CD14-positive monocyte (primary cell): ENCODE results near the gene MYO16. TPM values are rescaled to one million over a fixed set of nuclear protein-coding genes. Genes with fewer than 3 reads are reported as not detected.

Source experiments
- DNase-seq, 3 donors: peaks; one replicate each; pipeline ENCODE4 v3.0.0-alpha.2; 2011 to 2022
- H2AFZ ChIP-seq: 2 replicates; pipeline ENCODE4 v1.6.0; 2012; ENCODE audit warnings: mild to moderate bottlenecking, low read depth, low read length, inconsistent platforms; ENCODE audit not compliant: insufficient read depth, poor library complexity, severe bottlenecking
- H3K27ac ChIP-seq, 2 donors: 1 replicate in 1 of 2; 2 replicates in 1 of 2; pipeline ENCODE4 v1.5.1; 2012 to 2013; ENCODE audit warnings: low read length in 2 of 2, control low read depth in 1 of 2, inconsistent platforms in 1 of 2, low read depth in 1 of 2, mild to moderate bottlenecking in 1 of 2
- H3K27me3 ChIP-seq, 2 donors: one replicate each; pipeline versions ENCODE4 v1.6.0 to v1.6.1; 2011 to 2013; ENCODE audit warnings: low read length in 2 of 2; ENCODE audit not compliant: control insufficient read depth in 2 of 2, insufficient read depth in 2 of 2
- H3K36me3 ChIP-seq, 2 donors: replicated peaks in 1 of 2; 1 replicate in 1 of 2; 2 replicates in 1 of 2; pipeline versions ENCODE4 v1.5.1 to v1.6.1; 2012 to 2013; ENCODE audit warnings: low read length in 2 of 2, control low read depth in 1 of 2, inconsistent platforms in 1 of 2, mild to moderate bottlenecking in 1 of 2; ENCODE audit not compliant: insufficient read depth in 2 of 2, control insufficient read depth in 1 of 2
- H3K4me1 ChIP-seq, 2 donors: 1 replicate in 1 of 2; 2 replicates in 1 of 2; pipeline versions ENCODE4 v1.5.1 to v1.6.1; 2012 to 2013; ENCODE audit warnings: low read length in 2 of 2, control low read depth in 1 of 2, inconsistent platforms in 1 of 2, mild to moderate bottlenecking in 1 of 2, moderate library complexity in 1 of 2; ENCODE audit not compliant: insufficient read depth in 2 of 2, control insufficient read depth in 1 of 2
- H3K4me2 ChIP-seq: replicated peaks from 2 replicates; pipeline ENCODE3; 2012; ENCODE audit warnings: low read length, moderate library complexity, mild to moderate bottlenecking; ENCODE audit not compliant: poor library complexity, severe bottlenecking; ENCODE audit errors: extremely low read depth
- H3K4me3 ChIP-seq, 3 experiments: fragments of 200-600 bp in 1 of 3; sonication (generic) in 1 of 3; replicated peaks in 1 of 3; 1 replicate in 2 of 3; 2 replicates in 1 of 3; pipeline ENCODE4 v1.5.1; 2011 to 2013; ENCODE audit warnings: low read length in 3 of 3, mild to moderate bottlenecking in 3 of 3, control low read depth in 2 of 3, low read depth in 2 of 3, inconsistent platforms in 1 of 3, moderate library complexity in 1 of 3
- H3K79me2 ChIP-seq: 2 replicates; pipeline ENCODE4 v1.6.0; 2012; ENCODE audit warnings: mild to moderate bottlenecking, control low read depth, inconsistent platforms, low read length, moderate library complexity; ENCODE audit not compliant: insufficient read depth
- H3K9ac ChIP-seq: 2 replicates; pipeline ENCODE4 v1.6.0; 2017; ENCODE audit warnings: low read length, mild to moderate bottlenecking; ENCODE audit not compliant: insufficient read depth, poor library complexity, severe bottlenecking
- H3K9me3 ChIP-seq, 2 donors: replicated peaks in 1 of 2; 1 replicate in 1 of 2; 2 replicates in 1 of 2; pipeline versions ENCODE4 v1.5.1 to v1.6.1; 2012 to 2013; ENCODE audit warnings: low read length in 2 of 2, control low read depth in 1 of 2; ENCODE audit not compliant: control insufficient read depth in 1 of 2, insufficient read depth in 1 of 2
- H4K20me1 ChIP-seq: 2 replicates; pipeline ENCODE4 v1.6.0; 2012; ENCODE audit warnings: mild to moderate bottlenecking, low read length, control low read depth, moderate library complexity; ENCODE audit not compliant: insufficient read depth
- H3K27ac Mint-ChIP-seq, 7 donors: one replicate each; pipeline ENCODE4 v1.8.0; 2020; ENCODE audit warnings: mild to moderate bottlenecking in 7 of 7, mixed read lengths in 7 of 7, moderate library complexity in 6 of 7, inconsistent platforms in 2 of 7
- H3K27me3 Mint-ChIP-seq, 3 donors: one replicate each; pipeline ENCODE4 v1.8.0; 2021 to 2022; ENCODE audit warnings: low read depth in 3 of 3, mild to moderate bottlenecking in 3 of 3, mixed read lengths in 3 of 3, moderate library complexity in 3 of 3, inconsistent platforms in 1 of 3
- H3K36me3 Mint-ChIP-seq, 2 donors: one replicate each; pipeline ENCODE4 v1.8.0; 2020; ENCODE audit warnings: mixed read lengths in 2 of 2, inconsistent platforms in 1 of 2, mild to moderate bottlenecking in 1 of 2
- H3K4me1 Mint-ChIP-seq: one replicate; pipeline ENCODE4 v1.8.0; 2020; ENCODE audit warnings: mild to moderate bottlenecking, mixed read lengths
- H3K4me3 Mint-ChIP-seq, 2 donors: one replicate each; pipeline ENCODE4 v1.8.0; 2020; ENCODE audit warnings: mild to moderate bottlenecking in 2 of 2, mixed read lengths in 2 of 2, moderate library complexity in 1 of 2
- H3K9me3 Mint-ChIP-seq, 7 donors: one replicate each; pipeline ENCODE4 v1.8.0; 2020 to 2022; ENCODE audit warnings: mixed read lengths in 7 of 7, mild to moderate bottlenecking in 6 of 7, moderate library complexity in 6 of 7, inconsistent platforms in 2 of 7
- WGBS: methylation state at CpG from one replicate; pipeline ENCODE4 v1.1.5; 2013; ENCODE audit warnings: missing lambda C conversion rate; ENCODE audit not compliant: insufficient coverage; 5-methylcytosine and 5-hydroxymethylcytosine counted together
- intact Hi-C, 2 donors: fragments of 100-400 bp; cut with micrococcal nuclease; formaldehyde crosslinking; loops; one replicate each; pipeline versions ENCODE4 v1.15.0 to v1.15.1; 2023
- polyA plus RNA-seq, 3 donors: library from polyadenylated mRNA; depleted of rRNA in 1 of 3; unstranded in 2 of 3; stranded (reverse) in 1 of 3; fragments of 300-500 nt in 2 of 3; fragments of >200 nt in 1 of 3; fragmentation: Illumina TruSeq in 2 of 3; gene quantifications; 1 replicate in 2 of 3; 2 replicates in 1 of 3; pipeline ENCODE4 v1.2.3, GENCODE V29; 2012 to 2021
- TF ChIP-seq, protein P1 (sequence below): fragments of 200-600 bp; IDR thresholded peaks from one replicate; pipeline ENCODE4 v1.8.0; 2022; ENCODE audit warnings: antibody characterized with exemption, mild to moderate bottlenecking

Gene MYO16
- polyA plus RNA-seq, 3 donors, result not detected

DNA sequence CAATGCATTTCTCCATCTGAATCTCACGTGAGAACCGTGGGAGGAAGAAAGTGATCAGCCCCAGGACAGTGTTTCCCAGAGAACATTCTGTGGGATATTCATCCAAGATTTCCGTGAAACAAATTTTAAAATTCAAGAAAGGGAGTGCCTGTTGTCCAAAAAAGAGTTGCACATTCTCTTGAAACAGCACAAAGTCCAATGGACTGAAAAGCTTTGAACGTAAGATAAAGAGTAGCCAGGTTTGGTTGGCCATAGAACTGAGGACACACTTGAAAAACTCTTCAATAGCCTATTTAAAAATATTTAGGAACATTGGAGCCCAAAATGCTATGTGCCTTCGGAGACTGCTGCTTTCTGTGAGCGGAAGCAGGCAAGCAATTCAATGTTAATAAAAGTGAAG, 353.9 kb downstream of the MYO16 start:
- no peak overlapping the region for H3K9ac ChIP-seq
- Mint-ChIP-seq H3K36me3 (no peaks in the 10 kb centered on the region), H3K27me3 (peaks cover 0 to 2% (median 0%) of the 10 kb centered on the region in 3 donors)

DNA sequence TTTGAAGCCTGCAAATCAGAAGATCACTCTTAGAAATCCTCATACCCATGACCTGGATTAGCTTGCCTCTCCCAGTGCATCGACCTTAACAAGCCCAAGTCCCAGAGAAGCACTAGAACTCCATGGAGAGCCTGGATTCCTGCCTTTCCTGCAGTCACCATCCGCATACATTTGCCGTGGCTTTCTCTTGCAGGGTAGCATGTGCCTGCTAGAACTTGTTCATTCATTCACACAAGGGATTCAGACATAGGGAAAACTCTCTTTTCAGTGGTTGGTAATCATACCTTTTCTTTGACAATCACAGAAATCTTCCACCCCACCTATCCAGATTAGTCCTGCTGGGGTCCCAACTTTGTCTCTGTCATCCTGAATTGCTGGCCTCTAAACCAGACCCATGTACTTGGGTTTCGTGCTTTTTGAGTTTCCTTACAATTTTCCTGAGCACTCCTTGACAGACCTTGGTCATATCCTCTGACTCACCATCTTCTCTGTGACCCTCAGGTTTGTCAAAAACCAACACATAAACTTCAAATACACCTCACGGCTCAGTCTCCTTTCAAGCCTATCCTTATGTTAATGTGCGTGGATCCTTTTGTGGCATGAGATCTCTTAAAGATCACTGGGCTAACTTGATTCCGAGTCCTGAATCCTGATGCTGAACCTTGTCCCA, 355.0 kb downstream of the MYO16 start:
- Mint-ChIP-seq H3K9me3 (peaks cover 0 to 5% (median 0%) of the 10 kb centered on the region in 7 donors), H3K4me3 (no peak overlapping the region), H3K36me3 (no peaks in the 10 kb centered on the region), H3K4me1 (peaks cover 3% of the 10 kb centered on the region), H3K27me3 (peaks cover 0 to 2% (median 0%) of the 10 kb centered on the region in 3 donors), H3K27ac (no peak overlapping the region)
- 88% methylated on average over 3 of the region's 7 CpGs for WGBS
- no peak for DNase-seq
- no peaks in the 10 kb centered on the region for H4K20me1 ChIP-seq
- H3K4me1 ChIP-seq, result no peaks in the 10 kb centered on the region
- no peaks in the 10 kb centered on the region for H3K27me3 ChIP-seq
- no peak overlapping the region for H3K4me2 ChIP-seq
- no peaks in the 10 kb centered on the region for H3K9me3 ChIP-seq
- intact Hi-C loops, result no loop called here
- H3K79me2 ChIP-seq, result no peaks in the 10 kb centered on the region
- H3K36me3 ChIP-seq, result no peaks in the 10 kb centered on the region
- no peak overlapping the region for H3K4me3 ChIP-seq
- H3K27ac ChIP-seq, result no peak overlapping the region
- no peak overlapping the region for H2AFZ ChIP-seq
- TF ChIP-seq, protein P1, sequence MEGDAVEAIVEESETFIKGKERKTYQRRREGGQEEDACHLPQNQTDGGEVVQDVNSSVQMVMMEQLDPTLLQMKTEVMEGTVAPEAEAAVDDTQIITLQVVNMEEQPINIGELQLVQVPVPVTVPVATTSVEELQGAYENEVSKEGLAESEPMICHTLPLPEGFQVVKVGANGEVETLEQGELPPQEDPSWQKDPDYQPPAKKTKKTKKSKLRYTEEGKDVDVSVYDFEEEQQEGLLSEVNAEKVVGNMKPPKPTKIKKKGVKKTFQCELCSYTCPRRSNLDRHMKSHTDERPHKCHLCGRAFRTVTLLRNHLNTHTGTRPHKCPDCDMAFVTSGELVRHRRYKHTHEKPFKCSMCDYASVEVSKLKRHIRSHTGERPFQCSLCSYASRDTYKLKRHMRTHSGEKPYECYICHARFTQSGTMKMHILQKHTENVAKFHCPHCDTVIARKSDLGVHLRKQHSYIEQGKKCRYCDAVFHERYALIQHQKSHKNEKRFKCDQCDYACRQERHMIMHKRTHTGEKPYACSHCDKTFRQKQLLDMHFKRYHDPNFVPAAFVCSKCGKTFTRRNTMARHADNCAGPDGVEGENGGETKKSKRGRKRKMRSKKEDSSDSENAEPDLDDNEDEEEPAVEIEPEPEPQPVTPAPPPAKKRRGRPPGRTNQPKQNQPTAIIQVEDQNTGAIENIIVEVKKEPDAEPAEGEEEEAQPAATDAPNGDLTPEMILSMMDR, result no peak
- no peak overlapping the region for H3K9ac ChIP-seq

More for the DNA sequence above, 353.9 kb downstream of the MYO16 start:
- no peaks in the 10 kb centered on the region for H3K27me3 ChIP-seq
- H2AFZ ChIP-seq, result no peak overlapping the region
- H3K9me3 ChIP-seq, result no peaks in the 10 kb centered on the region
- Mint-ChIP-seq H3K4me3 (no peak overlapping the region), H3K4me1 (peaks cover 3% of the 10 kb centered on the region), H3K27ac (no peak overlapping the region), H3K9me3 (peaks cover 0 to 5% (median 2%) of the 10 kb centered on the region in 7 donors)
- H3K4me3 ChIP-seq, result no peak overlapping the region
- no peaks in the 10 kb centered on the region for H4K20me1 ChIP-seq
- no peak overlapping the region for H3K4me2 ChIP-seq
- H3K4me1 ChIP-seq, result no peaks in the 10 kb centered on the region
- no peak overlapping the region for H3K27ac ChIP-seq
- no peak for DNase-seq
- TF ChIP-seq, protein P1, result no peak
- 100% methylated on average over 4 of the region's 6 CpGs for WGBS
- no peaks in the 10 kb centered on the region for H3K36me3 ChIP-seq
- intact Hi-C loops, result no loop called here
- no peaks in the 10 kb centered on the region for H3K79me2 ChIP-seq
